HG03060 (cell line): ENCODE results near the gene ASPRV1.

Experiments
- ATAC-seq: cut with Tn5 transposase; IDR thresholded peaks from one replicate; pipeline ENCODE4 v1.9.1; 2021; ENCODE audit warnings: low read depth, moderate number of reproducible peaks; ENCODE audit not compliant: unreplicated experiment

The ASPRV1 gene

DNA sequence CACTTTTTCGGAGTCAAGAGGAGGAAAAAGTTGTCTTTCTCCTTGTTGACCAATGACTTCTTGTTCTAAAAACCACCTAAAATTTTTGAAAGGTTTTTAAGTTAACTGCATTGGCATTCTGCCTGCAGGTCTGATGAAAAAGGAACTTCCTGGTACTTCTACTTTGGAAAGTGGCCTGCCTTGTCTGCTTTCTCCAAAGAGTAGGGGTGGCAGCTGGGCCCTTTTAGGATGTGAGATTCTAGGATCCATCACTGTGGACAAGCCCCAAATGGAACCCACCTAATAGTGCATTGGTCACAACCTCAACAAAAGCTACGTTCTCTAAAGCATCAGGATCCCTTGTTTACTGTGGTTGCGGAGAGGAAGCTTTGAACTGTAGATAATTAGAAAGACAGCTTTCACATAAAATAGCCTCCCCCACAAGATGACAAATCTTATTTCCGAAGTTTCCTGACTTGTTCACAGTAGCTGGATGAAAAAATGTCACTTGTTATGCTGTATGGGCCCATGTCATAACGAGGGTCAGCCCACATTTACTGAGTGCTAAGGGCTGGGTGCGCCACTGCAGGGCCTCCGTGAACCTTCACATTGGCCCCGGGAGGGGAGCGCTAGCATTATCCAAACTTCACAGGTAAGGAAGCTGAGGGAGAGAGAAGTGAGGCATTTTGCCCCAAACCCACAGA, 17.4 kb downstream of the ASPRV1 start:
- ATAC-seq: no peak

DNA sequence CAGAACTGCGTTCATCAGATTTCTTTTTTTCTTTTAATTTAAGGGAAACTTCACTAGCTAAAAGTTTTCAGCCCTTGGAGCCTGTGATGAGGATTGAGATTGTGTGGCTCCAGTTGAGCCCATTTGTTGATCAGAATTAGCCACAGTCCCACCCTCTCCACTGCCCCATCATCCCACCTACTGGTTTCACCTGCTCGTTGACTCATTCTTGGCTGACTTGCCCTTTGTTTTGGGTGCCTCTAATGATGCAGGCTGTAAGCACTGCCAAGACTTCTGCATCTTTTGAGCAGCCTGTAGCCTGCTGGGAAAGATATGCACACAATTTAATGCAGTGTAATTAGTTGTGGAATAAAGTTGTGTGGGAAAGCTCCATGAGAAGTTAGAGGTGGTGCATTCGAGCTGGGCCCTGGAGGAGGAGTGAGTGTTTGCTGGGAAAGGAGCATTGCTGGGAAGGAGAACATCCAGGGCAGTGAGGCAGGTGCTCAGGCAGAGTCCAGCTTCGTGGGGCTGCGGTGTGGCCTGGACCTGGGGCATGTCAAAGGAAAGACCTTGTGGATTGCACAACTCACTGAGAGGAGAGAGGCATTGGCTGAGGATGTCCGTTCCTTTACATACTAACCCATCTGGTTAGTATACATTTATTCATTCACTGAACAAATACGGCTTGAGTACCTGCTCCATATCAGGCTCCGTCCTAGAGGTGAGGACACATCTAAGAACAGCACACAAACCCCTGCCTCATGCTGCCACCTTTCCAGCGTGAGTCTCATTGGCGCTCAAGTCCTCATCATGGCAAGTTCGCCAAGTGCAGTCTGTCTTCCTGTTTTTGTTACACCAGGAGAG, 18.2 kb downstream of the ASPRV1 start:
- ATAC-seq: no peak

DNA sequence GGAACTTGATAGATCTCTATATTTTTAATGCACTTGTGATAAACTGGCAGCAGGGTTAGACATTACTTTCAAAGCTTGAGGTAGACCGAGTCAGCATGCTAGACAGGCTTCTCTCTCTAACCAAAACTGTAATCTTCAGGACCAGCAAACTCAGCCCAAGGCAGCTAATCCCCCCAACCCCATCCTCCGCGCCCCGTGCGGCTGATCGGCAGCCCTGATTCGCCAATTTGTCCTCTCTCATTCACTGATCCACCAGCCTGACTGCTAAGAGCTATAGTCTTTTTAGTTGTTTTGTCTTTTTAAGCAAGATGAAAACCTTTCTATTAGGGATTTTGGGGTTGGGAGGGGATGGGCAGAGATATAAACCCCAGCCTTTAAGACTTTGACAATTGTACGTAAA, 20.7 kb downstream of the ASPRV1 start:
- ATAC-seq: no peak

DNA sequence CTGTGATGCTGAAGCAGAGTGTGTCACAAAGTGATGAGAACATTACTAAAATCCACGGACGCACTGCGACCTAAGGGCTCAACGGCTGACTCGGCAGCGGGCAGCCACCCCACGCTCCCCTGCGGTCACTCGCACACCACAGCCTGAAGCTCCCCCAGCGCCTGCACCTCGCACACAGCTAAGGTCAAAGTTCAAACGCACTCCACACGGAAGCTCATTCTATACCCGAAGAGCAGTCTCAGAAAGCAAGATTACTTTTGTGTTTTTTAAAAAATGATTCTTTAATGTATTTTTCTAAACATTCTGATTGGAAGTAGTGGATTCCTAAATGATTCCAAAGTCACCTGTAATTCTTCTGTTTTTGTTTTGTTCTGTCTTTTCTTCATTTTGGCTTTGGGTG, 21.7 kb downstream of the ASPRV1 start:
- no peak for ATAC-seq

DNA sequence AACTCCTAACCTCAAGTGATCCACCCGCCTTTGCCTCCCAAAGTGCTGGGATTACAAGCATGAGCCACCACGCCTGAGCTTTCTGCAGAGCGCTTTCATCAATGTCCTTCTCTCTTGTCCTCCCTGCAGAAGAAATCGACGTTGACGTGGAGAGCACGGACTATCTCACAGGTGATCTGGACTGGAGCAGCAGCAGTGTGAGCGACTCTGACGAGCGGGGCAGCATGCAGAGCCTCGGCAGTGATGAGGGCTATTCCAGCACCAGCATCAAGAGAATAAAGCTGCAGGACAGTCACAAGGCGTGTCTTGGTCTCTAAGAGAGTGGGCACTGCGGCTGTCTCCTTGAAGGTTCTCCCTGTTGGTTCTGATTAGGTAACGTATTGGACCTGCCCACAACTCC, 23.5 kb downstream of the ASPRV1 start:
- no peak for ATAC-seq

DNA sequence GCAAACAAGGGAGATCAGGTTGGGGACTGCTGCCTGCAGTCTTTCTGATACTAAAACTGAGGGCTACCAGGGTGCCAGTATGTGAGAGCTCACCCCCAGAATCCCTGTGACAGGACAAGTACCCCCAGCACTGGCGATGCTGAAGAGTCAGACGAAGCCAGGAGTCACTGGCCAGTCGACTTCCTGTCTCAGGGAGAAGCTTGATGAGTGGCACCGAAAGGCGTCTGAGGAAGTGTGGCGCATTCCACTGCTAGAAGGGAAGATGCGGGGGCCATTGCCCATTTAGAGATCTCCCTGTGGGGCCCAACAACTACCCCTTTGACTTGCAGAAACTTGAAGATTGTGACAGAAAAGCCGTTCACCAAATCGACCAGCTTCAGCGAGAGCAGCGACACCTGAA, 24.5 kb downstream of the ASPRV1 start:
- ATAC-seq: no peak

DNA sequence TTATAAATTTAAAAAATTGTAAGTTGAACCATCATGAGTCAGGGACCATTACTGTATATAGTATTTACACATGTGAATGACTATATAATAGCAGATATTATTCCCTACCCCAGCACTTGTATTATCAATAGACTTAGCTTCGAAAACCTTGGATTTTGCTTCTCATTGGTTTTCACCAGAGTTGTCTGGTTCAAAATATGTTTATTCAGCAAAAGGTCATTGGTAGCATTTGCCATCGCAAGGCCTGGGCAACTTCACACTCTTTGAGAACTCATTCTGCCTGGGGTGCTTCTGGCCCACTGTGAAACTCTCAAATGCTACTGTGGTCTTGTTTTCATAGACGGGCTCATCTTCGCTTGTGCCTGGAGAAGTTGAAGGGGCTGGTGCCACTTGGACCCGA, 26.4 kb downstream of the ASPRV1 start:
- no peak for ATAC-seq

DNA sequence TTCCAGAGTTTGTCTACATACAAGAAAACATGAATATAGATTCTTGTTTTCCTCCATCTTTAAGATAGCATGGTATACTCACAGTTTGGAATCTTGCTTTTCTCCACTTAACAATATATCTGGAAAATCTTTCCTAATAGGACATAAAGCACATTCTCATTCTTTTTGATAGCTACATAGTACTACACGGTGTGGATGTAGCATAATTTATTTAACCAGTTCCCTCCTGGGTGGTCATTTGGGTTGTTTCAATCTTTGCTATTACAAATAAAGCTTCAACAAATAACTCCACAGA, 26.9 kb downstream of the ASPRV1 start:
- ATAC-seq: no peak

DNA sequence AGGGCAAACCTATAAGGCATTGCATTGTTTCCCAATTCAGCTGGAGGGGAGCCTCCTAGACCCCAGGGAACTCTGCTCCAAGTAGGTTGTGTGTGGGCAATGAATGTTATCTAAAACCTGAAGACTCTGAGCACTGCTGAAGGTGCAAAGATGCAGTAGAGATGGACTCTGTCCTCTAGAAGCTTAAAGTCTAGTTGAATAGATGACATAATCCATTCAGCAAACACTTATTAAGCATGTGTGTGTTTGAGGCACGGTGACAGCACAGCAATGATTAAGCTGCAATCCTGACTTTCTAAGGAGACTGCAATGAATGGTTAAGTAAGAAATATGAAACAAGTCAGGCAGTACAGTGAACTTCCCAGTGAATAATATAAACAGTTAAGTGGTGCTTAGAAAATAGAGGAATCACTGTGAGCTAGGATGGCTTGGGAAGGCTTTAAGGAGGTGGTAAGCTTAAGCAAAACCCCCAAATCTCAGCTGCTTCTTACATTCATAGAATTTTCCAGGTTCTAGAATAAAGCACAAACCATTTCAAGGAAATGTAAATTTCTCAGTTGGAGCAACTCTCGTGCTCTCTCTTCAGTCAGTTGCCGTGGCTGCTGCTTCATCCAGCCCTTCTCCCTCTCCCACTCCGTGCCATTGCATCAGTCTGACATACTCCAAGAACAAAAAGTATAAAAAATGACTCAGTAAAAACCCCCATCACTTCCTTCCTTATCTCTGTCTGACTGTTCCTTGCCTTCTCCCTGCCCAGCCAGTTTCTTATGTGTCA, 27.4 kb downstream of the ASPRV1 start:
- no peak for ATAC-seq

DNA sequence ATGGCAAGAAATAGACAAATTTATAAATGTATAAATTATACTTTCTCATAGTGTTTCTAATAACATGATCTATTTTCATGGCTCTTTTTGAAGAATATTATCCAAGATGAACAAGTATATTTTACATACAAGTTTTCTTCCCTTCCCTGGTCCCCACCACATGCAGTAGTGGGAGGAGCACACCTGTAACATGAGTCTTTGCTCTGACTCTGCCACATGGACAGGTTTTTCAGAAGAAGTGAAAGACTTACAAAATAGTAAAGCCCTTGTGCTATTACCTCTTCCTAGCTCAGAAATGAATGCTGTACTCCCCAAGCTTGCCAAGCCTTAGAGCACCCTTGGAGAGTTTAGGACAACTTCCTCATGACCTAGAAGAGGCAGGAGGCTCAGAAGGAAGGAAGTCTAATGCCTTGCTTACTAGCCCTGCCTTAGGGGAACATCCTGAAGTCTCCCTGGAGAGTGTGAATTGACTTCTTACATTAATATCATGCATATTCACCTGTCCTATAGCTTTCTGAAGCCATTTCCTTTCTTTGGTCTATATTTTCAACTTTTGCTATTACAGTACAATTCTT, 28.1 kb downstream of the ASPRV1 start:
- no peak for ATAC-seq

DNA sequence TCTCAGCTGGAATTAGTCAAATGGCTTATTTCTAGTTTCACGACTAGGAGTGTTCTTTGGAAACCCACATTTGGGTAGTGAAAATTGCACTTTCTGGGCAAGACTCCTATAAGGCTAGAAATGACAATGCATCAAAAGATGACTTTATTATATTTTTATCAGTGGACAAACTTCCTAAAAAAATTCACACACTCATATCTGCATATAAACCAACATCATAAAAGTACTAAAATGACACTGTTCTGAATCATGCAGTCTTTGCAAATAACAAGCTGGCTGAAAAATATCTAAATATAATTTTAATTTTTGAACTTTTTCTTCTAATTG, 28.9 kb downstream of the ASPRV1 start:
- no peak for ATAC-seq

DNA sequence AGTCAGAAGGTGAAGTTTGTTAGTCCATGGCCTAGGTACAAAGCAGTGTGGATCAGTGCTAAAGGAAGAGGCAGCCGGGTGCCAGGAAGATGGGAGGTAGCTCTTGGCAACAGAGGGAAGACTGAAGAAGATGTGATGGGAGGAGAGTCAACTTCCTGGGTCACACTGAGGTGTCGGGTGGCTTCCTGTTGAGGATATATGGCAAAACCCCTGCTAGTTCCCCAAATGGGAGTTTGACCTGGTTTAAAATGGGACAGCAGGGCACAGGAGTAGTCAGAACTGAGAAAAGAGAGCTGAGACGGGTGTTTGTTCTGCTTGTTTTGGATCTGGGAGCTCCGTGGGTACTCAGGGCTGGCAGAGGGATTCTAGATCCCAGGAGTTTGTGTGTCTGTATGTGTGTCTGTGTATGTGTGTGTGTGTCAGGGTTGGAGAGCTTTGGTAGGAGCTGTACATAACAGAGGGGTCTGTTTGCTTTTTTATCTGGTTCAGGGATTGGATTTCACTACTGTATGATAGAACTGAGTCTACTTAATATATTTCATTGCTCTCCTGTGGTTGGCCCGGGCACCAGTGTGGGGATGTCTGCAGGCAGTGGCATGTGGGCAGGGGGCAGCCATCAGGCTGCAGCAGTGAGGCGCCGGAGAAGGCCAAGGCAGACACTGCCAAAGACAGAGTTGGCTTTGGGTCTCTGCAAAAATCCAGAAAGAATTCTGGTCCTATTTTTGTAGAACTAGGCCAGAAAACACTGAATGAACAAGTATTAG, 29.4 kb downstream of the ASPRV1 start:
- ATAC-seq: no peak

DNA sequence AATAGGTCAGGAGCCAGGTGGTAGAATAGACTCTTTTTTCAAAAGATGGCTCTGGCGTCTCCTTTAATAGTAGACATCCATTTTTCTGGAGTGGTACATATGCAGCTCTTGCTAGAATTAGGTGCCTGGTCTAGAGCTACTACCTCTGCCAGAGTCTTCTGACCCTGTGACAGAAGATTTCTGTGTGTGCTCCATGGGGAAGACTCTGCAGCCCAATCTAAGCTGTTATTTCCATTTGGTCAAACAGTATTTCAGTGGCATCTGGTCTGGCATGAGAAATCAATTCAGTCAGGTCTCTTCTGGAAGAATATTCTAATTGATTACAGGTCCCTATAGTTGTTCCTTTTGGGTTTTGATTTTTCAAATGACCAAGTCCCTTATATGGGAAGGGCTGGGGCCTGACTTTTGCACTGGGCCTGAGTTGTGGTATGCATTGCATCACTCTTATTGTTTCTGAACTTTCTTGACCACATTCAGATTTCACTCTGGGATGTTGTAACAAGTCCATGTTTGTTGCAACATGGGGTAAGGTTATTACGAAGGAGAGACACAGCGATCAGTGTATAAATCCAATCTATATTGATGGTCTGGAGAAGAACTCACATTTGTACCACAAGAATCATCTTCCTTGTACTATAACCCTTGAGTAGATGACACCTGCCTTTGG, 34.4 kb downstream of the ASPRV1 start:
- no peak for ATAC-seq

DNA sequence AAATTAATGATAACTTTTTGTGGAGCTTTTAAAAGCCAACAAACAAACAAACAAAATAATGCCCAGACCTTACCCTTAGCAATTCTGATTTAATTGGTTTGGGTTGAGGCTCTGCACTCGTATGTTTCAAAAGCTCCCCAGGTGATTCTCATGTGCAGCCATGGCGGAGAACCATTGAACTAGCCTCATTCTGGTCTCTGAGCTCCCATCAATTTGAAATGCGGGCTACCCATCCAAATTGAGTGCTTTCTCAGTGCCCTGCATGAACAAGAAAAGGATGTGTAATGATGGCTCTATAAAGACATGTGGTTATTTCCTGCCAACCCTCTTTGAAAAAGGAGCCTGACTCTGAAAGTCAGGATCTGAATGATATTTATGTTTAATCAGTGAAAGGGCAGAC, 38.3 kb downstream of the ASPRV1 start:
- no peak for ATAC-seq

DNA sequence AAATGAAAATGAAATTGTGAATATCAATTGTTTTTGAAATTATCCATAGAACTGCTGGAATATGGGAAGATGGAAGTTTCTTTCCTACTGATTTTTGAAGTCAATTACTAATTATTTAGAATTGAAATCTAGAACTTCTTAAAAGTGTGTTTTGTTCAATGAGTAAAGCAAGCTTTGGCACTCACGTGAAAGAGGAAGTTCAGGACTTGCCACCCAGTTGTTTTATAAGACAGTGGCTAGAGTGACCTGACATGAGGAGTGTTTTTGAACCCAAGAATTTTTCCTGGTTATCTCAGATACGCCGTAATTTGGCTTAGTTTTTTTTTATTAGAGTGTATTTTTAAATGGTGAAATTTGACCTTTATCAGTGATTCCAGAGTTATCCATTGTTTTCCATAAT, 43.0 kb downstream of the ASPRV1 start:
- ATAC-seq: no peak

DNA sequence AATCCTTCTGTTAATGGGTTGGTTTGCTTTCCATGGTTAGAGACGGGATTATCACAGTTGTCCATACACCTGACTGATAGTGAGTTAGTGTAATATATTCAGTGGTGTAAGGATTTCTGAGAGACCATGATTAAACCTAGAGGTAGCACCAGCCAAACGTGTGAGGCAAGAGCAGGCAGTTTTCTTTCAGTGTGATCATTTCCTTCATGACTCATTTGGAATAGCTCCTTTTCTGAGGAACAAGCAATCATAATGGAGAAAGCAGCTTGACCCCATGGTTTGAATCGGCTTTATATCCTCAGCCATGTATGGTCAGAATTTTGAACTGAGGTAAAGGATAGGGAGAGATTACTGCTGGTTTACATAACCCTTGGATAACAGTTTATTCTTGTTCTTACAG, 43.6 kb downstream of the ASPRV1 start:
- no peak for ATAC-seq

DNA sequence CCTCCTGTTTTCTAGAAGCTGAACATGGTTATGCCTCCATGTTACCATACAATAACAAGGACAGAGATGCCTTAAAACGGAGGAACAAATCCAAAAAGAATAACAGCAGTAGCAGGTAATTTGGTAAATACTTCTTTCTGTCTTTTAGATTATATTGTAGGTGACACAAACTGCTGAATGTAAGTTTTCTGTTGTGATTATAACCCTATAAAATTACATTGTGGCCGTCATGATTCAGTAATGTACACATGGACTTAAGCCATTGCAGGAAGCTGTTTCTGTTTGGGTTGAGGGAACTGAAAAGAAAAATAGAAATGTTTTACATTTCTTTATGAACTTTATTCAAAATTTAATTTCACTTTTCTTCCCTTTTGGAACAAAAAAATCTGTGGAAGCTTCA, 45.3 kb downstream of the ASPRV1 start:
- no peak for ATAC-seq

DNA sequence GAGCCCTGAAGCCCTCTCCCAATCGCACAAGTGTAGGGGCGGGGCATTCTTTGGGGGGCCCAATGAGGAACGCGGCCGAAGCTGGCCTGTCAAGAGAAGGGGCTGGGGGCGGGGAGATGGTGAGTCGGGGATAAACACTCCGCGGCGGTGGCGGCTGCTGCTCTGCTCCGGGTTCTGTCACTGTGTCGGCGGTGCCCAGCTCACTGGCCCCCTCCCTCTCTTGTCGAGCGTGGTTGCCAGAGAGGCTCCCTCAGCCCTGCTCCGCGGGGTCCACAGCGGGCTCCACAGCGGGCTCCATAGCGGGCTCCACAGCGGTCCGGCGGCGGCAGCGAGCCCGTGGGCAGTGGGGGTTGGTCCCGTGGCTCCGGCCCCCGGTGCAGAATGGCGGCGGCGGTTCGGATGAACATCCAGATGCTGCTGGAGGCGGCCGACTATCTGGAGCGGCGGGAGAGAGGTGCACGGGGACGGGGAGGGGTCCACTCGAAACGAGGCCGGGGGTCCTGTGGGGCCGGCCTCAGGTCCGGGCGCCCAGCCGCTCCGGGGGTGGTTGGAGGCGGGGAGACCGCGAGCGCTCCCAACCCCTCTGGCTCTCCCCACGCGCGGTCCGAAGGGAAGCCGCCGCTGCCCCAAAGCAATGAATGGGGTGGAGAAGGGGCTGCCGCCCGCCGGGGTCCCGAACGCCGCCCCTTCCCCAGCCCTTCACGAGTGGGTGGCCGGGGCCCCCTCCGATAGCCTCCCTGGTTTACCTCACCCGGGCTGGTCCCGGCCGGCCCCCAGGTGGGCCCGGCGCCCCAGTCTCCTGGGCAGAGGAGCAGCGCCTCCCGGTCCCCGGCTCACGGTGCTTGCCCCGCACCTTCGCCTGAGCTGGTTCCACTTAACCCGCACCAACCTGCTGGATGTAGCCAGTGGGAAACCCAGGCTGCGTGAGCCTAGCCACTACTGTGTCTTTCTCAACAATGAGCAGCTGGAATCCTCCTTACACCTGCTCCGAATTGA, 46.2 kb downstream of the ASPRV1 start, which contains the start of gene MXD1:
MXD1 (plus strand) TSS at position 160 of the 996 bp plus-strand sequence; CDS start at position 382, 222 bp downstream.
- ATAC-seq: no peak
